Measurements from ENCODE around the gene ZBBX.

GRCh38 chr3:167228135-167228534 is 152.0 kb downstream of the ZBBX start:
- no peak for TF ChIP-seq EZH2 (IDR thresholded peaks at IDR 0.05)
- TF ChIP-seq POLR2AphosphoS5 (IDR thresholded peaks at IDR 0.05; ENCODE audit: borderline replicate concordance, low read depth, low read length) = no peak
- no peak for TF ChIP-seq FOXP2 (optimal IDR thresholded peaks at IDR 0.05; ENCODE audit: control extremely low read depth, extremely low read length, insufficient read depth)
